ENCODE measurements around the gene OR3A2.
"Not testable (repeated sequence)": the region's sequence is repeated elsewhere in the genome, so short reads cannot be mapped to it uniquely, and the experiment has no call there.

Gene OR3A2

GRCh38 chr17:3389791-3390190 is 3.7 kb upstream of the OR3A2 start (continued):
- TF ChIP-seq ZNF146 (tag by site-specific recombination; IDR thresholded peaks at IDR 0.05) (no peak), ZNF266 (tag by site-specific recombination; IDR thresholded peaks at IDR 0.05; ENCODE audit: low read depth) (no peak), ZNF558 (tag by site-specific recombination; IDR thresholded peaks at IDR 0.05) (no peak), ZNF311 (tag by site-specific recombination; IDR thresholded peaks at IDR 0.05; ENCODE audit: borderline replicate concordance) (no peak)

DNA sequence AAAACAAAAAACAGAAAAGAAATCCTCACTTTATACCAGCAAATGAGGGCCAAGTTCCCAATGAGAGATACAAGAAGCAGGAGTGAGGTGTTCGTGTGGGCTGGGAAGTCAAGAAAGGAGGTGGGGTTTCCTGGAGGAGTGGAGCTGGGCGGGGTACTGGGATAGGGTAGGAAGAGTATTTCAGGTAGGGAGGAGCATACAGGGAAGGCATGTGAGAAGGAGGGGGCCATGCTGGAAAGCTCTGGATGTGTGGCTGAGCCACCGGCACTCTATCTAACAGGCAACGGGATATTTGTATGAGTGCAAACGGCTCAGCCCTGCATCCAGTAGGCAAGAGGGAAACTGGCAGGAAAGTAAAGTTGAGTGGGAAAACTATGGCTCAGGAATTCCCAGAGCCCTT is 4.2 kb downstream of the OR3A2 start:
- no peaks in the 10 kb centered on the region for H3K36me3 ChIP-seq (ENCODE audit: control insufficient read depth in 2 of 2, insufficient read depth in 1 of 2, low read length in 2 of 2)
- no peaks in the 10 kb centered on the region for H3K4me1 ChIP-seq (ENCODE audit: control insufficient read depth, insufficient read depth, low read length)
- ChIA-PET CTCF (interaction anchor here (0.9 kb wide), 1 partner anchor 11 kb away, joined by 3 read pairs; no protein-coding TSS in a partner anchor), POLR2A (no interaction called here)
- no peak overlapping the region for H3K27ac ChIP-seq (ENCODE audit: extremely low read depth, low read depth, low read length)
- H3K9me3 ChIP-seq (ENCODE audit: control insufficient read depth, insufficient read depth, low read depth, low read length) = no peaks in the 10 kb centered on the region
- no peak overlapping the region for H3K4me3 ChIP-seq (ENCODE audit: low read depth, low read length)
- TF ChIP-seq ZFP37 (tag by site-specific recombination; IDR thresholded peaks at IDR 0.05) (no peak), ZEB2 (tag by site-specific recombination; IDR thresholded peaks at IDR 0.05) (no peak), GLIS1 (tag by site-specific recombination; IDR thresholded peaks at IDR 0.05) (no peak), ZNF544 (tag by site-specific recombination; IDR thresholded peaks at IDR 0.05) (no peak), ZNF555 (tag by site-specific recombination; conservative IDR thresholded peaks at IDR 0.05) (no peak), ZNF140 (tag by site-specific recombination; IDR thresholded peaks at IDR 0.05) (no peak), ZNF549 (tag by site-specific recombination; IDR thresholded peaks at IDR 0.05) (no peak), ZNF600 (tag by site-specific recombination; IDR thresholded peaks at IDR 0.05) (no peak), ZNF558 (tag by site-specific recombination; IDR thresholded peaks at IDR 0.05) (no peak), FEZF1 (tag by site-specific recombination; IDR thresholded peaks at IDR 0.05) (no peak), ZNF777 (tag by site-specific recombination; IDR thresholded peaks at IDR 0.05; ENCODE audit: borderline replicate concordance) (no peak), ATF2 (tag by site-specific recombination; IDR thresholded peaks at IDR 0.05; ENCODE audit: low read depth) (no peak)

DNA sequence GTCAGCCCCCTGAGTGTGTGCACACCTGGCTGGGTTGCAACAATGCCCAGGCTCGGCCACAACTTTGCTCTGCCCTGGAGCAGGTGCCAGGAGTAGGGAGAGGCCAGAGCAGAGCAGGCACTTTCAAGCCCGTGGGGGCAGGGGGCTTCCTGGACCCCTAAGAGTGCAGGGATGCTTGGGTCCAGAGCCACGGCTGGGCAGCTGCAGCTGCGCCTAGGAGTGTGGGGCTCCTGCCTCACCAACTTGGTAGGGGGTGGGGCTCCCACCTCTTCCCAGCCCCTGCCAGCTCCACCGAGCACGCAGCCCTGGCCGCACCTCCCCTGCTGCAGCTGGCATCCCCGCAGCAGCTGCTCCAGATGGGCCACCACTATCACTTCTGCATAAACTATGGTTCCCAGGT is 7.8 kb downstream of the OR3A2 start:
- Histone ChIP-seq H3K4me1 (ENCODE audit: control insufficient read depth, insufficient read depth, low read length) (no peaks in the 10 kb centered on the region), H3K36me3 (ENCODE audit: control insufficient read depth in 2 of 2, insufficient read depth in 1 of 2, low read length in 2 of 2) (no peaks in the 10 kb centered on the region), H3K4me3 (ENCODE audit: low read depth, low read length) (no peak overlapping the region), H3K9me3 (ENCODE audit: control insufficient read depth, insufficient read depth, low read depth, low read length) (no peaks in the 10 kb centered on the region), H3K27ac (ENCODE audit: extremely low read depth, low read depth, low read length) (no peak overlapping the region)
- TF ChIP-seq ZNF561 (tag by site-specific recombination; IDR thresholded peaks at IDR 0.05; ENCODE audit: borderline replicate concordance) = no peak
- TF ChIP-seq ZNF416 (tag by site-specific recombination; IDR thresholded peaks at IDR 0.05) = no peak
- no peak for TF ChIP-seq ZNF221 (tag by site-specific recombination; IDR thresholded peaks at IDR 0.05; ENCODE audit: borderline replicate concordance)
- no peak for TF ChIP-seq ZIC2 (tag by site-specific recombination; IDR thresholded peaks at IDR 0.05)
- TF ChIP-seq ZNF354C (tag by site-specific recombination; IDR thresholded peaks at IDR 0.05; ENCODE audit: borderline replicate concordance, low read depth) = no peak
- TF ChIP-seq SP2 (tag by site-specific recombination; IDR thresholded peaks at IDR 0.05) = no peak
- TF ChIP-seq ZNF629 (tag by site-specific recombination; IDR thresholded peaks at IDR 0.05) = no peak
- TF ChIP-seq, protein P1, sequence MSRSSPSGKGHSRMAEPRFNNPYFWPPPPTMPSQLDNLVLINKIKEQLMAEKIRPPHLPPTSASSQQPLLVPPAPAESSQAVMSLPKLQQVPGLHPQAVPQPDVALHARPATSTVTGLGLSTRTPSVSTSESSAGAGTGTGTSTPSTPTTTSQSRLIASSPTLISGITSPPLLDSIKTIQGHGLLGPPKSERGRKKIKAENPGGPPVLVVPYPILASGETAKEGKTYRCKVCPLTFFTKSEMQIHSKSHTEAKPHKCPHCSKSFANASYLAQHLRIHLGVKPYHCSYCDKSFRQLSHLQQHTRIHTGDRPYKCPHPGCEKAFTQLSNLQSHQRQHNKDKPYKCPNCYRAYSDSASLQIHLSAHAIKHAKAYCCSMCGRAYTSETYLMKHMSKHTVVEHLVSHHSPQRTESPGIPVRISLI (tag by site-specific recombination; IDR thresholded peaks at IDR 0.05) = no peak
- TF ChIP-seq ZNF202 (tag by site-specific recombination; IDR thresholded peaks at IDR 0.05; ENCODE audit: borderline replicate concordance) = no peak
- TF ChIP-seq, protein P2, sequence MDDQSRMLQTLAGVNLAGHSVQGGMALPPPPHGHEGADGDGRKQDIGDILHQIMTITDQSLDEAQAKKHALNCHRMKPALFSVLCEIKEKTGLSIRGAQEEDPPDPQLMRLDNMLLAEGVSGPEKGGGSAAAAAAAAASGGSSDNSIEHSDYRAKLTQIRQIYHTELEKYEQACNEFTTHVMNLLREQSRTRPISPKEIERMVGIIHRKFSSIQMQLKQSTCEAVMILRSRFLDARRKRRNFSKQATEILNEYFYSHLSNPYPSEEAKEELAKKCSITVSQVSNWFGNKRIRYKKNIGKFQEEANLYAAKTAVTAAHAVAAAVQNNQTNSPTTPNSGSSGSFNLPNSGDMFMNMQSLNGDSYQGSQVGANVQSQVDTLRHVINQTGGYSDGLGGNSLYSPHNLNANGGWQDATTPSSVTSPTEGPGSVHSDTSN (CRISPR knock-in tag; IDR thresholded peaks at IDR 0.05) = no peak
- no peak for TF ChIP-seq ZNF596 (tag by site-specific recombination; IDR thresholded peaks at IDR 0.05)
- ChIA-PET POLR2A (no interaction called here), CTCF (no interaction called here)

DNA sequence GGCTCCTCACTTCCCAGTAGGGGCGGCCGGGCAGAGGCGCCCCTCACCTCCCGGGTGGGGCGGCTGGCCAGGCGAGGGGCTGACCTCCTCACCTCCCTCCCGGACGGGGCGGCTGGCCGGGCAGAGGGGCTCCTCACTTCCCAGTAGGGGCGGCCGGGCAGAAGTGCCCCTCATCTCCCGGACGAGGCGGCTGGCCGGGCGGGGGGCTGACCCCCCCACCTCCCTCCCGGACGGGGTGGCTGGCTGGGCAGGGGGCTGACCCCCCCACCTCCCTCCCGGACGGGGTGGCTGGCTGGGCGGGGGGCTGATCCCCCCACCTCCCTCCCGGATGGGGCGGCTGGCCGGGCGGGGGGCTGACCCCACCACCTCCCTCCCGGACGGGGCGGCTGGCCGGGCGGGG is 14.9 kb downstream of the OR3A2 start:
- H3K4me3 ChIP-seq (ENCODE audit: low read depth, low read length); H3K4me1 ChIP-seq (ENCODE audit: control insufficient read depth, insufficient read depth, low read length); H3K9me3 ChIP-seq (ENCODE audit: control insufficient read depth, insufficient read depth, low read depth, low read length); CTCF ChIA-PET; H3K27ac ChIP-seq (ENCODE audit: extremely low read depth, low read depth, low read length); POLR2A ChIA-PET; H3K36me3 ChIP-seq (ENCODE audit: control insufficient read depth in 2 of 2, insufficient read depth in 1 of 2, low read length in 2 of 2): not testable (repeated sequence)

GRCh38 chr17:3342782-3343181 is 43.3 kb downstream of the OR3A2 start:
- POLR2A ChIA-PET; H3K4me3 ChIP-seq (ENCODE audit: low read depth, low read length); H3K27ac ChIP-seq (ENCODE audit: extremely low read depth, low read depth, low read length); H3K9me3 ChIP-seq (ENCODE audit: control insufficient read depth, insufficient read depth, low read depth, low read length); H3K4me1 ChIP-seq (ENCODE audit: control insufficient read depth, insufficient read depth, low read length); H3K36me3 ChIP-seq (ENCODE audit: control insufficient read depth in 2 of 2, insufficient read depth in 1 of 2, low read length in 2 of 2); CTCF ChIA-PET: not testable (repeated sequence)

All from HEK293 (cell line).